C4-2B (cell line): Measurements from ENCODE around the gene LARGE1.

Experiments used
- CTCF ChIP-seq: fragments of 450-650 bp; conservative IDR thresholded peaks from 2 replicates; pipeline ENCODE4 v1.5.1; 2017; ENCODE audit warnings: mild to moderate bottlenecking
- ZFX ChIP-seq: fragments of 450-650 bp; IDR thresholded peaks from 2 replicates; pipeline ENCODE4 v1.6.1; 2017

GRCh38 chr22:33459137-33459536 lies 461.1 kb downstream of the LARGE1 start:
- TF ChIP-seq CTCF: no peak
- TF ChIP-seq ZFX: no peak
